Islet precursor cell (in vitro differentiated cells): Measurements from ENCODE around the gene IFIT1B.

Experiments used
- DNase-seq: peaks from one replicate; pipeline ENCODE4 v3.0.0-alpha.2; 2018

The IFIT1B gene

GRCh38 chr10:89414879-89415821 lies 37.3 kb downstream of the IFIT1B start:
- DNase-seq: peak; percentile 67

GRCh38 chr10:89416465-89416864 lies 38.6 kb downstream of the IFIT1B start:
- DNase-seq: no peak

- DNase-seq: no peak
Measured at GRCh38 chr10:89419548-89419947, 41.7 kb downstream of the IFIT1B start.

GRCh38 chr10:89421018-89421476 lies 43.2 kb downstream of the IFIT1B start:
- no peak for DNase-seq

- DNase-seq: no peak
Measured at GRCh38 chr10:89425000-89425399, 47.1 kb downstream of the IFIT1B start.

DNA sequence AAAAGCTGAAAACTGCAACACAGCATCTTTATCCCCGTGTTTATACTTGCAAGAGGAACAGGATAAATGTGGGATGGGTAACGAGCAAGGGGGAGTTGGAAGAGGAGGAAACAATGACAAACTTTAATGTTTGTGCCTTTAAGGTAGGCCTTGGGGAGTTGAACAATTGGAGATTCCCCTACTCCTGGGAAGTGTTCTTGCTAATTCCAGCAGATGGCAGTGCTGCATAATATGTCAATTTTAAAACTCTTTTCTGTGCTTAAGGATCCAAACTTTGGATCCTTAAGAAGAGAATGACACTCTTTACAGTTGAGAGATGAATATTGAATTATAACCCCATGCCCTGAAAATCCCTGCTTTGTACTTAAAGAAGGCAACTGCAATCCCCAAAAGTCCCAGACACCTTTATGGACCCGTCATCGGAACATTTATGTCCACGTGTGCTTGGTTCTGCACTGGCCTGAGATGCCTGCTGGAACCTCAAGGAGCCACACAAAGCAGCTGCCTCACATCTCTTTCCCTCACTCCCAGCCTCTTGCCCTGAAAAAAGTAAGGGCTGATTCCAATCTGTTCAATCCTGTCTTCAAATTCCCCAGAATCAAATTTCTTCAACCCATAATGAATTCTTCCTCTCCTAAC lies 48.5 kb downstream of the IFIT1B start:
- DNase-seq: no peak

DNA sequence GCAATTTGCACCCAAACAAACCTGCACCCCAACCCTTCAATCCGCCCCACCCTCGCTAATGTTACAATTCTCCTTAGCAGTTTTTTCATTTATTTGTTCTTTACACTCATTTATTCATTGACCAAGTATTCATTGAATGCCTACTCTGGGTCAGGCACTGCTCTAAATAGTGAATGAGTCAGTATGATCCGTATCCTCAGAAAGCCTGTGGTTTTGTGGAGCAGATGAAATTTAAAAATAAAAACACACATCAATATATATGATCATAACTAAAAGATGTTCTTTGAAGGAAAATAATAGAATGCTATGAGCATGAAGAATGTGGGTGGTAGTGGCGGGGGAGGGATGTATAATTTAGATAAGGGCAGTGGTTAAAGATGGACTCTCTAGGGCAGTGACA lies 49.8 kb downstream of the IFIT1B start:
- no peak for DNase-seq

GRCh38 chr10:89428877-89429276 lies 51.0 kb downstream of the IFIT1B start:
- DNase-seq: no peak

DNA sequence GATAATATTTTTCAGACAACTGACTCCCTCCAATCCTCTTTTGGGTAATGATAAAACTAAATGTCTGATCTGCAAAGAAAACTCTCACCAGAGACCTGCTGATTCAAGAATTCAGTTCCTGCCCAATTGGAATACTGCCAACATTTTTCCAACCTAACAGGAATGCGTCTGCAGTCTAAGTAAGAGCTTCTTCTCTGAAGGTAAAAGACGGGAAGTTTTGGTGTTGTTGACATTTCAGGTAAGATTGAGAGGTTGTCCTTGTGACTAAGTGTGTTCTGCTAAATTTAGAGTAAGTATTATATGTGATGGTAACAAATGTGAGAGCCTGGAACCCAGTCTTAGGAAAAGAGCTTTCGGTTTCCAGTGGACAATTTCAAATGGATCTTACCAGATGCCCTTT lies 54.1 kb downstream of the IFIT1B start:
- no peak for DNase-seq
